ENCODE results near the gene MAP2K4. TPM values are rescaled to one million over a fixed set of nuclear protein-coding genes. Genes with fewer than 3 reads are reported as not detected.

MAP2K4 gene
- total and polyA plus RNA-seq, 2 of the 13 experiments (the other 11 are each of a cell fraction or from before 2014, with no cell fraction given): 21.5 to 35.6 TPM

DNA sequence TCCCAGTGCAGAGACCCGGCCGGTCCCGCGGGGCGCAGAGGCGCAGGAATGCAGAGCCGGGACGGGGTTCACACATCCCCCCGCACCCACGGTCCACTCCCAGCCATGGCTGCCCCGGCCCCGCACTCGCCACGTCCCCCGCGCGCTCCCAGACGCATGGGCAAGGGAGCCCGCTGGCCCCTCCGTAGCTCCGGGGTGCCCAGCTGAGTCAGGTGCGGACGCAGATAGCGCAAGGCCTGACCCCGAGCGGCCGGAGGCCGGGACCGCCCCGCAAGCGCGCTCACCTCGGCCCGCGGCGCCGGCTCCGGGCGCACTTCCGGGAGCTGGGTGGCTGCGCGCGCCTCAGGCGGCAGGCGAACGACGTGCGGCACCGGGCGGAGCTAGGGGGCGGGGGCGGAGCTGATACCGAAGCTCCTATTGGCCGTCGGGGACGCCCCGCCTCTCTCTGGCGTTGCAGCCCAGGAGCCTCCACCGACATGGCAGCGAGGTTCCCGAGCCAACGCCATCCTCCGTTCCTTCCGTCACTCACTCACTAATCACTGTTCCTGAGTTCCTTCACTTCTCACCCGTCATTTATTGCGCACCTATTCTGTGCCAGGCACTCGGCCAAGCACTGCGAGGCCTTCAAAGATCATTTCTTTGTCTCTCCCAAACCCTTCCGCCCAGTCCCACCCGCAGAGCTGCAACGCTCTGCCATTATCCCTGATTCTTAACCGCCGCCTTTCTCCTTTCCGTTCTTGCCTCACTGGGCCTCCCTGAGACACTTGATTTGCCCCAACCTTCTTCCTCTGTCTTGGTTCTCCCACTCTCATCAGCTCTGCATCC is 23.3 kb upstream of the MAP2K4 start, which contains the start of gene ZNF18 (continued):
- TF ChIP-seq ZNF563 (CRISPR knock-in tag; IDR thresholded peaks at IDR 0.05) (peak; percentile 83; the same call in 1 of the 2 replicates), HOXA9 (CRISPR knock-in tag; IDR thresholded peaks at IDR 0.05; ENCODE audit: borderline replicate concordance) (no peak), POGK (CRISPR knock-in tag; conservative IDR thresholded peaks at IDR 0.05) (peak; percentile 88), STAG1 (CRISPR knock-in tag; IDR thresholded peaks at IDR 0.05) (peak; percentile 13; the same call in 1 of the 2 replicates), SOX5 (CRISPR knock-in tag; IDR thresholded peaks at IDR 0.05; ENCODE audit: borderline replicate concordance) (peak; percentile 24; the same call in 1 of the 2 replicates), THAP11 (CRISPR knock-in tag; IDR thresholded peaks at IDR 0.05) (peak; percentile 83), ZNF274 (CRISPR knock-in tag; IDR thresholded peaks at IDR 0.05) (peak; percentile 54), TBX2 (CRISPR knock-in tag; IDR thresholded peaks at IDR 0.05; ENCODE audit: borderline replicate concordance) (peak; percentile 52; the same call in 1 of the 2 replicates), YY1 (IDR thresholded peaks at IDR 0.05; ENCODE audit: insufficient read depth, insufficient replicate concordance, low read depth, low read length) (peak; percentile 89), ZNF547 (CRISPR knock-in tag; IDR thresholded peaks at IDR 0.05) (peak; percentile 42; the same call in 1 of the 2 replicates)
- TF ChIP-seq, protein P1, sequence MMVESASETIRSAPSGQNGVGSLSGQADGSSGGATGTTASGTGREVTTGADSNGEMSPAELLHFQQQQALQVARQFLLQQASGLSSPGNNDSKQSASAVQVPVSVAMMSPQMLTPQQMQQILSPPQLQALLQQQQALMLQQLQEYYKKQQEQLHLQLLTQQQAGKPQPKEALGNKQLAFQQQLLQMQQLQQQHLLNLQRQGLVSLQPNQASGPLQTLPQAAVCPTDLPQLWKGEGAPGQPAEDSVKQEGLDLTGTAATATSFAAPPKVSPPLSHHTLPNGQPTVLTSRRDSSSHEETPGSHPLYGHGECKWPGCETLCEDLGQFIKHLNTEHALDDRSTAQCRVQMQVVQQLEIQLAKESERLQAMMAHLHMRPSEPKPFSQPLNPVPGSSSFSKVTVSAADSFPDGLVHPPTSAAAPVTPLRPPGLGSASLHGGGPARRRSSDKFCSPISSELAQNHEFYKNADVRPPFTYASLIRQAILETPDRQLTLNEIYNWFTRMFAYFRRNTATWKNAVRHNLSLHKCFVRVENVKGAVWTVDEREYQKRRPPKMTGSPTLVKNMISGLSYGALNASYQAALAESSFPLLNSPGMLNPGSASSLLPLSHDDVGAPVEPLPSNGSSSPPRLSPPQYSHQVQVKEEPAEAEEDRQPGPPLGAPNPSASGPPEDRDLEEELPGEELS (CRISPR knock-in tag; IDR thresholded peaks at IDR 0.05): peak; percentile 47; the same call in 1 of the 2 replicates
- TF ChIP-seq, protein P2, sequence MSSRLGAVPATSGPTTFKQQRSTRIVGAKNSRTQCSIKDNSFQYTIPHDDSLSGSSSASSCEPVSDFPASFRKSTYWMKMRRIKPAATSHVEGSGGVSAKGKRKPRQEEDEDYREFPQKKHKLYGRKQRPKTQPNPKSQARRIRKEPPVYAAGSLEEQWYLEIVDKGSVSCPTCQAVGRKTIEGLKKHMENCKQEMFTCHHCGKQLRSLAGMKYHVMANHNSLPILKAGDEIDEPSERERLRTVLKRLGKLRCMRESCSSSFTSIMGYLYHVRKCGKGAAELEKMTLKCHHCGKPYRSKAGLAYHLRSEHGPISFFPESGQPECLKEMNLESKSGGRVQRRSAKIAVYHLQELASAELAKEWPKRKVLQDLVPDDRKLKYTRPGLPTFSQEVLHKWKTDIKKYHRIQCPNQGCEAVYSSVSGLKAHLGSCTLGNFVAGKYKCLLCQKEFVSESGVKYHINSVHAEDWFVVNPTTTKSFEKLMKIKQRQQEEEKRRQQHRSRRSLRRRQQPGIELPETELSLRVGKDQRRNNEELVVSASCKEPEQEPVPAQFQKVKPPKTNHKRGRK (CRISPR knock-in tag; IDR thresholded peaks at IDR 0.05): peak; percentile 76; the same call in 1 of the 2 replicates
- TF ChIP-seq, protein P3, sequence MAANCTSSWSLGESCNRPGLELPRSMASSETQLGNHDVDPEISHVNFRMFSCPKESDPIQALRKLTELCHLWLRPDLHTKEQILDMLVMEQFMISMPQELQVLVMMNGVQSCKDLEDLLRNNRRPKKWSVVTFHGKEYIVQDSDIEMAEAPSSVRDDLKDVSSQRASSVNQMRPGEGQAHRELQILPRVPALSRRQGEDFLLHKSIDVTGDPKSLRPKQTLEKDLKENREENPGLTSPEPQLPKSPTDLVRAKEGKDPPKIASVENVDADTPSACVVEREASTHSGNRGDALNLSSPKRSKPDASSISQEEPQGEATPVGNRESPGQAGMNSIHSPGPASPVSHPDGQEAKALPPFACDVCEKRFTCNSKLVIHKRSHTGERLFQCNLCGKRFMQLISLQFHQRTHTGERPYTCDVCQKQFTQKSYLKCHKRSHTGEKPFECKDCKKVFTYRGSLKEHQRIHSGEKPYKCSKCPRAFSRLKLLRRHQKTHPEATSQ (CRISPR knock-in tag; IDR thresholded peaks at IDR 0.05; ENCODE audit: borderline replicate concordance): no peak
- TF ChIP-seq, protein P4, sequence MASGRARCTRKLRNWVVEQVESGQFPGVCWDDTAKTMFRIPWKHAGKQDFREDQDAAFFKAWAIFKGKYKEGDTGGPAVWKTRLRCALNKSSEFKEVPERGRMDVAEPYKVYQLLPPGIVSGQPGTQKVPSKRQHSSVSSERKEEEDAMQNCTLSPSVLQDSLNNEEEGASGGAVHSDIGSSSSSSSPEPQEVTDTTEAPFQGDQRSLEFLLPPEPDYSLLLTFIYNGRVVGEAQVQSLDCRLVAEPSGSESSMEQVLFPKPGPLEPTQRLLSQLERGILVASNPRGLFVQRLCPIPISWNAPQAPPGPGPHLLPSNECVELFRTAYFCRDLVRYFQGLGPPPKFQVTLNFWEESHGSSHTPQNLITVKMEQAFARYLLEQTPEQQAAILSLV (CRISPR knock-in tag; IDR thresholded peaks at IDR 0.05; ENCODE audit: borderline replicate concordance): 0 out of 2 replicates have a peak, but pooled peaks have one; percentile 24
- TF ChIP-seq, protein P5, sequence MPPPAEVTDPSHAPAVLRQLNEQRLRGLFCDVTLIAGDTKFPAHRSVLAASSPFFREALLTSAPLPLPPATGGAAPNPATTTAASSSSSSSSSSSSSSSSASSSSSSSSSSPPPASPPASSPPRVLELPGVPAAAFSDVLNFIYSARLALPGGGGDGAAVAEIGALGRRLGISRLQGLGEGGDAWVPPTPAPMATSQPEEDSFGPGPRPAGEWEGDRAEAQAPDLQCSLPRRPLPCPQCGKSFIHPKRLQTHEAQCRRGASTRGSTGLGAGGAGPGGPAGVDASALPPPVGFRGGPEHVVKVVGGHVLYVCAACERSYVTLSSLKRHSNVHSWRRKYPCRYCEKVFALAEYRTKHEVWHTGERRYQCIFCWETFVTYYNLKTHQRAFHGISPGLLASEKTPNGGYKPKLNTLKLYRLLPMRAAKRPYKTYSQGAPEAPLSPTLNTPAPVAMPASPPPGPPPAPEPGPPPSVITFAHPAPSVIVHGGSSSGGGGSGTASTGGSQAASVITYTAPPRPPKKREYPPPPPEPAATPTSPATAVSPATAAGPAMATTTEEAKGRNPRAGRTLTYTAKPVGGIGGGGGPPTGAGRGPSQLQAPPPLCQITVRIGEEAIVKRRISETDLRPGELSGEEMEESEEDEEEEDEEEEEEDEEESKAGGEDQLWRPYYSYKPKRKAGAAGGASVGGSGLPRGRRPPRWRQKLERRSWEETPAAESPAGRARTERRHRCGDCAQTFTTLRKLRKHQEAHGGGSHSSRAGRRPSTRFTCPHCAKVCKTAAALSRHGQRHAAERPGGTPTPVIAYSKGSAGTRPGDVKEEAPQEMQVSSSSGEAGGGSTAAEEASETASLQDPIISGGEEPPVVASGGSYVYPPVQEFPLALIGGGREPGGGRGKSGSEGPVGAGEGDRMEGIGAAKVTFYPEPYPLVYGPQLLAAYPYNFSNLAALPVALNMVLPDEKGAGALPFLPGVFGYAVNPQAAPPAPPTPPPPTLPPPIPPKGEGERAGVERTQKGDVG (CRISPR knock-in tag; IDR thresholded peaks at IDR 0.05; ENCODE audit: borderline replicate concordance): peak; percentile 87; the same call in 1 of the 2 replicates
